HG02840 (cell line): ENCODE measurements around the gene FUBP3.

Experiments
- ATAC-seq: cut with Tn5 transposase; IDR thresholded peaks from one replicate; pipeline ENCODE4 v1.9.1; 2021; ENCODE audit warnings: mild to moderate bottlenecking, moderate library complexity, moderate number of reproducible peaks; ENCODE audit not compliant: unreplicated experiment, low FRiP score

FUBP3 gene, protein sequence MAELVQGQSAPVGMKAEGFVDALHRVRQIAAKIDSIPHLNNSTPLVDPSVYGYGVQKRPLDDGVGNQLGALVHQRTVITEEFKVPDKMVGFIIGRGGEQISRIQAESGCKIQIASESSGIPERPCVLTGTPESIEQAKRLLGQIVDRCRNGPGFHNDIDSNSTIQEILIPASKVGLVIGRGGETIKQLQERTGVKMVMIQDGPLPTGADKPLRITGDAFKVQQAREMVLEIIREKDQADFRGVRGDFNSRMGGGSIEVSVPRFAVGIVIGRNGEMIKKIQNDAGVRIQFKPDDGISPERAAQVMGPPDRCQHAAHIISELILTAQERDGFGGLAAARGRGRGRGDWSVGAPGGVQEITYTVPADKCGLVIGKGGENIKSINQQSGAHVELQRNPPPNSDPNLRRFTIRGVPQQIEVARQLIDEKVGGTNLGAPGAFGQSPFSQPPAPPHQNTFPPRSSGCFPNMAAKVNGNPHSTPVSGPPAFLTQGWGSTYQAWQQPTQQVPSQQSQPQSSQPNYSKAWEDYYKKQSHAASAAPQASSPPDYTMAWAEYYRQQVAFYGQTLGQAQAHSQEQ

DNA sequence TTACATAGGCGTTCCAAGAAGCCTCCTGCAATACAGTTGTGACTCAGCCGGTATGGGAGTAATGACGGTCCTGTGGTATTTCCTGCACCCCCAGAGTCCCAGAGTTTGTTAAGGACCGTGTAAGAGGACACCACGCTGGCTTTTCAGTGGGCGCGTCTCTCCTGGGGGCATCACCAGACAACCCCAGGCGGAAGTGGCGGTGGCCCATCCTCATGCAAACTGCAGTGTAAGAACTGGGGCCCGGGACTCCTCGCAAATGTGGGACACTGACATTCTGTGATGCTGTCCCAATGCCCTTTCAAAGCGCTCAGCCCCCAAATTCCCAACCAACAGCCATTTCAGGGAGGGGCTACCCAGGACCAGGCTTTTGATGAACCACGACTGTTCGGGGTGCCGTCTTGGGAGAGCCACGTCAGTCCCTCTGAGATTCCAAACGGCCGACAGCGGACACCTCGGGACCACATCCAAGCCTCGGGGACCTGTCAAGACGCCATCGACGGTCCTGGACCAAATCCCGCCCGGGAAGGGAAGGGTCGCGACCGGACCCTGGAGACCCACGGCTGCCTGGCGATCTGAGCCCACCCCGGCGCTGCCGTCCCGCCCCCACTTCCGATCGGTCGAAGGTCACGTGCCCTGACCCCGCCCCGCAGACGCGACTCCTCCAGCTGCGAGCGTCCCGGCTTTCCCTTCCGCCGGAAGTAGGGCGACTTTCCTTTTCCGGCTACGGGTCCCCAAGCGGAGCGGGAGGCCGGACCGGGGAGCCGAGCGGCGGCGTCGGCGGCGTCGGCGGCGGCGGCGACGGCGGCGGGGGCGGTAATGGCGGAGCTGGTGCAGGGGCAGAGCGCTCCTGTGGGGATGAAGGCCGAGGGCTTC, at the start of gene FUBP3:
FUBP3 (plus strand) TSS at position 713 of the 873 bp plus-strand sequence; CDS start at position 817, 104 bp downstream.
- peak; percentile 86 for ATAC-seq

DNA sequence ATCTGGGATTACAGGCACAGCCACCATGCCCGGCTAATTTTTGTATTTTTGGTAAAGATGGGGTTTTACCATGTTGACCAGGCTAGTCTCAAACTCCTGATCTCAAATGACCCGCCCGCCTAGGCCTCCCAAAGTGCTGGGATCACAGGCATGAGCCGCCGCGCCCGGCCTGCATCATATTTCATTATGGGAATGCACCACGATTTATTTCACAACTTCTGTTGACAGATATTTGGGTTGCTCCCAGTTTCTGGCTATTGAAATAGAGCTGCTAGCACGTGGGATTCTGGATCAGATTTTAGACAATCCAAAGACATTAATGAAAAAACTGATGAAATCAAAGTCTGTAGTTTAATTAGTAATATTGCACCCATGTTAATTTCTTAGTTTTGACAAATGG, 48.4 kb upstream of the FUBP3 start:
- no peak for ATAC-seq

DNA sequence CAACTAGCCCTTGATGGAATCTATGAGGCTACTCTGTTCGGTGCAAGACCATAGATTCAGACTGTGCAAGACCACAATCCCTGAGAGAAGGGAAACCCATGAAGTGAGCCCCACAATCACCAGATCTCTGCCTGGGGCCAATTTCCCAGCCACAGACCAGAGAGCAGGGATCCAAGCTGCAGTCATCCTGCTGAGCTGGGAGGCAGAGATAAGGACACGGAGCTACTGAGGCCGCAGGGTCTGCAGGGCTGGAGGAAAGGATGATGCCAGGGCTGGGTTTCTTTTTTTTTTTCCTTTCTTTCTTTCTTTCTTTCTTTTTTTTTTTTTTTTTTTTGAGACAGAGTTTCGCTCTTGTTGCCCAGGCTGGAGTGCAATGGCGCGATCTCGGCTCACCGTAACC, 47.7 kb upstream of the FUBP3 start:
- ATAC-seq = no peak

DNA sequence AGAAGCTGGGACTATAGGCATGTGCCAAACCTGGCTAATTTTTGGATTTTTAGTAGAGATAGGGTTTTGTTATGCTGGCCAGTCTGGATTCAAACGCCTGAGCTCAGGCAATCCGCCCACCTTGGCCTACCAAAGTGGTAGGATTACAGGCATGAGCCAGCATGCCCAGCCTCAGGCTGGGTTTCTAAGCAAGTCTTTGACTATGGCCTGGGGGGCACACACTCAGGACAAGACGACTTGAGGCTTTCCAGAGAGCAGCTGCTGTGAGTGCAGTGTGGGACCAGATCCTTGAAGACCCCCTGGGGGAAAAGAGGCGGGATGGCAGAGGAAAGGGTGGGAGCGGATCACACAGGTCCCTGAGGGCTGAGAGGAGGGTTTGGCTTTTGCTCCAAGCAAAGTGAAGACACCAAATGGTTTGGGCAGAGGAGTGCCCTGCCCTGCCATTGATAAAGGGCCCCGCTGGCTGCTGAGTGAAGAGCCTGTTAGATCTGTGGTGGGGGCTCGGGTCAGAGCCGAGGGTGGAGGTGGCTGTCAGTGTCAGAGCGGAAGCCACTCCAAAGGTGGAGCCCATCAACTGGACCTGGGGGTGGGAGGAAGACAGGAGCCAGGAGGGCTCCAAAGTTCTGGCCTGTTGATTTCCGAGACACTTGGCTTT, 46.8 kb upstream of the FUBP3 start:
- no peak for ATAC-seq

DNA sequence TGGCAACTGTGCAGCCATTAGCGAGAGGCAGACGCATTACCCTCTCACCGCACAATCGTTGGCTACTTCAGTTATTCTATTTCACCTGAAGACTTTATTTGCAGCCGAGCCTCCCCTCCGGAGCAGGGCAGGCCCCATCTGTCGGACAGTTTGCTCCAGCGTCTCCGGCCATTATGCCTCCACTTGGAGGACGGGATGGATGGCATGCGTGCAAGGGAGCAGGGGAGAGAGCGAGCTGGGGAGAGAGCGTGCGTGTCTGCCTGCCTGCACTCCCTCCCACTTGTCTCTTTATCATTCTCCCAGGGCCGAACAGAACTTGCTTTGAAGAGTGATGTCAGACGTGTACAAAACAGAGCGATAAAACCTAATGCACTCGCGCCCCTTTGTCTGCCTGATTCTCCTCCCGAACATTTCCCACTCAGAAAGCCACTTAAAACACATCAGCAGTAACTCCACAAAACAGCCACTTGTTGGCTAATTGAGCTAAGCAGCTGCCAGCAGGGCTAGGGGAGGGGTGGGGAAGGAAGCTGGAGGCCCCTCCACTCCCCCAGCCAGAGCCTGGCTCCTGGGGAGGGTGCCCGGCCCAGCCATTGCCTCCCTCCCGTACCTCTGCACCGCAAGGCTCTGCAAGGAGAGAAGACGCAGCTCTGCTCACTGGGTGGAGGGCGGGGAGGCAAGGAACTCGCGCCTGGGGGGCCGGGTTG, 43.4 kb upstream of the FUBP3 start:
- ATAC-seq = no peak

DNA sequence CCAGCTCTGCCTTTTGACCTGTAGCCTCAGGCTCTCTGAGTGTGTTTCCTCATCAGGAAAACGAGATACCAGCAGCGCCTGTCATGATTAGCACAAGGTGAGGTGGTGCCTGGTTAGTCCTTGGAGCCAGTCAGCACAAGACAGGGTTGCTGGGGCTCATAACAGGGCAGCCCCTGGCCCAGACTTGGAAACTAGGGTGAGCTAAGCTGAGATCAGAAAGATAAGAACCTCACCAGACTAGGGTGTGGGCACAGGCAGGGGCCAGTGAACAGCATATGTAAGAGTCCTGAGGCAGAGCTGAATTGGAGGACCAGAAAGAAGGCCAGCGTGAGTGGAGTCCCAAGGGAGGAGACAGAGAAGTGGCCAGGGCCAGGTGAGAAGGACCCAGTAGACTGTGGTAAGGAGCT, 42.7 kb upstream of the FUBP3 start:
- ATAC-seq = no peak

DNA sequence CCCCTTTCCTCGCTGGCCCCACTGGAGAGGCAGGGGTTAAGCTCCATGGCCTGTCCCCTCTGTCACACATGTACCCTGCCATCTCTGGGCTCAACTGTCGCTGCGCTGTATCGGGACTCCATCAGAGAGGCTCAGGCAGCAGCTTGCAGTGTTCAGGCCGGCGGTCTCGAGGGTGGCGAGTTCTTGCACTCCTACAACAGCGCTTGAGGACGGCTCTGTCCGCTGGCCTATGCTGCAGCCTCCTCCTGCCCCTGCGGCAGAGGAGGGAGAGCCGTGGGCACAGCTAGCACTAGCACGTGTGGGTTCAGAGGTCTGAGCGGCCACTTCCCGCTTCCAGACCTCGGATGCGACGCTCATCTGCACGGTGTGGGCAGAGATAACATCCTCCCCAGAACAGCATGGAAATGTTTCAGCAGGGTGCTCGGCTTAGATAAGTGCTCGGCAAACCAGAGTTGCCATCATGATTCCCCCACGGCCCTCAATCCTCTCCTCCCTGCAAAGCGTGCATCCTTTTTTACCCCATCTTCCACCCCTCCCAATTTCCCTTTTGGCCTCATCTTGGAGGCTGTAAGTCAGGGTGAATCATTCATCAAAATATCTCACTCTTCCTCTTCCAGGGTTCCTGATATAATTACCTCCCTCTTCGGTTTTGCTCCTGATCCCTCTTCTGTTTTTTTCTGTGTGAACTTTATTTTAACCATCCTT, 41.9 kb upstream of the FUBP3 start:
- ATAC-seq = no peak

DNA sequence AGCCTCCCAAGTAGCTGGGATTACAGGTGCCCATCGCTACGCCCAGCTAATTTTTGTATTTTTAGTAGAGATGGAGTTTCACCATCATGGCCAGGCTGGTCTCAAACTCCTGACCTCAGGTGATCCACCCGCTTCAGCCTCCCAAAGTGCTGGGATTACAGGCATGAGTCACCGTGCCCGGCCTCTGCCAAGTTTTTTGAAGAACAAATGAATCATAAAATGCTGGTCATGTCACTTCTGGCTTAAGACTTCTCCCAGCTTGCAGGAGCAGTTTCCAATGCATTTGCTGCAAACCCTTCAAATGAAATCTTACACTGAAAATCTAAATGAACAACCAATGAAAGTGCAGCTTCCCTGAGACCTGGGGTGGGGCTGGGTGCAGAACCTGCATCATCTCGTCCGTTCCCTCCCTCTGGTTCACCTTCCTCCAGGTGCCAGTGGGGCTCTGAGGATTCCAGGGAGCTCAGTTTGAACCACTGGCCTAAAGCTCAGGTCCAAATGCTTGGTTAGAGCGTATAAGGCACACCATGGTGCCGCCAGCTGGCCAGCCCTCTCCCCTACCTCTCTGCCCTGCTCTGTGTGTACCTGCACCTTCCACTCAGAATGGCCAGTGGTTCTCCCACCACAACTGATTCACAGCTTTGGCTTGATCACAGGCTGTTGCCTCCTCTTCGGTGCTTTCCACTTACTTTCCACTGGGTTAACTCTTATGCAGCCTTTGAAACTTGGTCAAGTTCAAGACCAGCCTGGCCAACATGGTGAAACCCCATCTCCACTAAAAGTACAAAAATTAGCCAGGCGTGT, 39.8 kb upstream of the FUBP3 start:
- ATAC-seq = no peak

DNA sequence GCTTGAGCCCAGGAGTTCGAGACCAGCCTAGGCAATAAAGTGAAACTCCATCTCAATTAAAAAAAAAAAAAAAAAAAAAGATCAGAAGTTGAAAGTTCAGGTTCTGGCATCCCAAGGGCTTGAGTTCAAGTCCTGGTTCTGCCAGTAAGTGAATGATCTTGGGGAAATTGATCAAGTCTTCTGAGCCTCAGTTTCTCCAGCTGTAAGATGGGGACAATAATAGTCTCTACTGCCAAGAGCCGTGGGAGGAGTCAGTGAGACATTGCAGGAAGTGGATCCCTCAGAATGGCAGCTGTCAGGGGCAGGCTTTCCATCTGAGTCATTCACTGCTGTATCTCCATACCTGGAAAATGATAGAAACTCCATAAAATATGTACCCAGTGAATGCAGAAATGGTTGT, 37.8 kb upstream of the FUBP3 start:
- ATAC-seq = no peak

DNA sequence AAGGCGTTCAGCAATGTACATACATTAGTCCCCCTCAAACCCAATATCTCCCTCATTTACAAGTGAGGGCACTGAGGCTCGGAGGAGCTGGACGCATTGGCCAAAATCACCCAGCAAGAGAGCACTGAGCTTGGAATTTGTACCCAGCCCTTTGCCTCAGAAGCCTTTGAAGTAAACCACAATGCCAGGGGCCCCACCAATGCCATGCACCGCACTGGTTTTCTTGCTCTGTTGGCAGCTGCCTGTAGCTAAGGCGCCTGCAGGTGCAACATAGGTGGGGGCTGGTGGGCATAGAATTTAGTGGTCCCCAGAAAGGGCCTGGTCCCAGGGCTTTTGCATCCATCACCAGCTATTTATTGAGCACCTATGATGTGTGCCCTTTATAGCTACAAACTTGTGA, 37.3 kb upstream of the FUBP3 start:
- no peak for ATAC-seq

DNA sequence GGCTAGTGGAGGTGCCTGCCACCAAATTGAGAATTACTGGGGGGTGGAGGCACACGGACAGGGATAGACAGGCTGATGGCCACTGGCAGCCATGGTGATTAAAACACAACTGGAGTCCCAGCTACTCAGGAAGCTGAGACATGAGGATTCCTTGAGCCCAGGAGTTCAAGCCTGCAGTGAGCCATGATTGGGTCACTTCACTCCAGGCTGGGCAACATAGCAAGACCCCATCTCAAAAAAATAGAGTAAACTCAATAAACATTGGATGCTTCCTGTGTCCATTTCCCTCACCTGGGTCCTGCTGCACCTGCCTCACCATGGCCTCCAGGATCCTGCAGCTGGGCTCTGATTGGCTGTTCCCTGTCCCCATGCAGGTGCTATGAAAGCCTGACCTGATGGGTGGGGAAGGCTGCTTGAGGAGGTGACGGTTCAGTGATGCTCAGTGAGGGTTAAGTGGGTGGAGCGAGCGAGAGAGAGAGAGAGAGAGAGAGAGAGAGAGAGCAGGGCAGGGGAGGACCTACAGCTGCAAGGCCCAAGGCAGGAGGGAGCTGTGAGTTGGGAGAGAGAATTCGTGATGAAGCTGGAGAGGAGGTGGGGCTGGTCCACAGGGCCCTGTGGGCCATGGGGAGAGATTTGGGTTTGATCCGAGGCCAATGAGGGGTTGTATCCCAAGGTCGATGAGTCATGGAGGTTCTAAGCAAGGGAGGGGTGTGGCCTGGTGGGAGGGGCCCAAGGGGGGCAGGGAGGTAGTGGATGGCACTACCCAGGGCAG, 36.7 kb upstream of the FUBP3 start:
- no peak for ATAC-seq

DNA sequence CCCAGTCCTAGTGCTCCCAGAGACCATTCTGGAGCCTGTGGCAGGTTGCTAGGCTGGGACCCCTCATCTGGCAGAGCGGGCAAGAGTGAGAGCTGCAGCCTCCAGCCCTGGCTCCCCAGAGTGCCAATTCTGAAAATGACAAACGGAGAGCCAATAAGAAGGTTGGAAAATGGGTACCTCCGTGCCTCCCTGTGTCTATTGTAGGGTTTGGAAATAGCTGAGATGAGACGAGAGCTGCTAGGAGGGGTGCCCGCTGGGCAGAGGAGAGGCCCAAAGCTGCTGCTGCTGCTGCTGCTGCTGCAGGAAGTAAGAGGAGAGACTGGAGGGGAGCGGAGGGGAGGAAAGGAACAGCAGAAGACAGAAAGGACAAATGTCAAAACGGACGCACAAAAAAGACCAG, 36.0 kb upstream of the FUBP3 start:
- no peak for ATAC-seq

DNA sequence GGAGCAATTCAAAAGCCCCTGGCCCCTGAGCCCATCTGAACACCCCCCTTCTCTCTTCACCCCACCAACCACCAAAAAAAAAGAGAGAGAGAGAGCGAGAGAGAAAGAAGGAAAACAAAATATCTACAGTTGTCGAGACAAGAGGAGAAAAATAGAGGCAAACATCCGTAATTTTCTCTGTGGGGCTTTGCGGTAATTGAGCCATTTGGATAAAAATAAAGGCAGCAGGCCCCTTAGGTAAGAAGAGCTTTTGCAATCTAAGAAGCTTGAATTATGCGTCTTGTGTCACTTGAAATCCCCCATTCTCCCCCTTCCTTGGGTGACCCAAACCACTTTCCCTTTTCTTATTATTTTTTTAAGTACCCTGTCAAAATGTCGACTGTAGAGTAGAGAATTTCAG, 35.5 kb upstream of the FUBP3 start:
- ATAC-seq = no peak

DNA sequence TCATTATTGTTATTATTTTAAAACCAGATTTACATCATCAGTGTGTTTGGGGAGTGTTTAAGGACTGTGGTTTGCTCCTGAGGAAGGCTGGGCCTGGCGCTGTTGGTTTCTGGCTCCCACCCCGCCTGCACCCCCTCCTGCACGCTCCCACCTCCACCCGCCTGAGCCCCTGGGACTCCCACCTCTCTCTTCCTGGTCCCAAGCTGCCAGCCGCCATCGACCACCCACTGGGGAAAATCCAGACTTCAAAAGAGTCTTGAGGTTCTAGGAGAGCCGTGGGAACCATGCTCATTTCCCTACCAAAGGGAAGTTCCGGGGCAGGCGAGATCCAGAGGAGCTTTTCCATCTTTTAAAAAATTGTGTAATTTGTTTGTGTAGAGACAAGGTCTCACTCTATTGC, 35.0 kb upstream of the FUBP3 start:
- no peak for ATAC-seq

DNA sequence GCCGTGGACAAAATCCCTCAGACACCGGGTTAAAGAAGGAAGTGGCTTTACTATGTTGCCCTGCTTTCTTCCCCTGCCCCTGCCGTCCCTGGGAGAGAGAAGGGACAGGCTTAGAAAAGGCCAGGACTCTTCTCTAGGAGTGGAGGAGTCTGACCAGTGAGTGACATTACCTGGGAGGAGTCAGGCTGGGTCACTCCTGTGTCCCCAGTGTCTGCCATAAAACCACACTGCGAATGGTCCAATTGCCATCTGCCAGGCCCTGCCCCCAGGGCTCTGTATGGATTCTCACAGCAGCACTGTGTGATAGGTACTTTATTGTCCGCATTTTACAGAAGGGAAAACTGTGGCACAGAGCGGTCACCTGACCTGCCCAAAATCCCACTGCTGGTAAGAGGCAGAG, 31.3 kb upstream of the FUBP3 start:
- ATAC-seq = no peak

DNA sequence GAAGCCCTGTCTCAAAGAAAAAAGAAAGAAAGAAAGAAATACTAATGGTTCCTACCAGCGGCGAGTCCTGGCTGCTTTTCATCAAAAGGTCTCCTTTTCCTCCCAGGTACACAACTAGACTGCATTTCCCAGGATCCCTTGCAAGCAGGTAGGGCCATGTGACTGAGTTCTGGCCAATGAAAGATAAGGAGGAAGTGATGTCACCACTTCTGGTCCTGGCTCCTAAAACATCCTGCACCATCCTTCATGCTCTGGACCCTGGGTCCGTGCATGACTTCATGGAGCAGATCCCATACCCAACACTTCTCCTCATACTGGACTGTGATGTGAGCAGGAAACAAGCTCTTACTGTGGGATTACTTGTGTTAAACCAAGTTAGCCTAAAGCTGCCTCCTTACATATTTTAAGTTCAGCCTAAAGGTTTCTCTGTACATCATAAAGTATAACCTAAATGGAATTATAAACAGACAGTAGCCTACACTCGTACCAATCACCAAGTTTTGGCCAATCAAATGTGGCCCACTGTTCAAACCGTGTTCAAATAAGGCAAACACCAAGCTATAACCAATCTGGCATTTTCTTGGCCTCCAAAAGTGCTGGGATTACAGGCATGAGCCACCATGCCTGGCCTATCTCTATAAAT, 30.2 kb upstream of the FUBP3 start:
- no peak for ATAC-seq

DNA sequence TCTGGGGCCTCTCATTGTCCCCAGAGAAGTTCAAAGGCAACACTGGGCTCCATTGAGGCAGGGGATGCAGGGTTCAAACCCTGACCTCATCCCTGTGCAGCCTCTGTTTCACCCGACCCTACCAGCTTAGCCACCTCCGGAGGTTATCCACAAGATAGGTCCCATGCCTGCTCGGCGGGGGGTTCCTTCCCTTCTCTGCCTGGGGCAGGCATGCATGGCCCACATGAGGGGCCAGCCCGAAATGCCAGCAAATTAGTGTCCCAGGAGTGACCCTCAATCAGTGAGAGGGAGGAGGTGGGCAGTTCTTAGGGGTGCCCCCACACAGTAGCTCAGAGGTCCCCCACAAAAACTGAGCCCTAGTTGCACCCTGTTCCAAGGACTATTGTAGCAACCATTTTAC, 24.8 kb upstream of the FUBP3 start:
- ATAC-seq = no peak

DNA sequence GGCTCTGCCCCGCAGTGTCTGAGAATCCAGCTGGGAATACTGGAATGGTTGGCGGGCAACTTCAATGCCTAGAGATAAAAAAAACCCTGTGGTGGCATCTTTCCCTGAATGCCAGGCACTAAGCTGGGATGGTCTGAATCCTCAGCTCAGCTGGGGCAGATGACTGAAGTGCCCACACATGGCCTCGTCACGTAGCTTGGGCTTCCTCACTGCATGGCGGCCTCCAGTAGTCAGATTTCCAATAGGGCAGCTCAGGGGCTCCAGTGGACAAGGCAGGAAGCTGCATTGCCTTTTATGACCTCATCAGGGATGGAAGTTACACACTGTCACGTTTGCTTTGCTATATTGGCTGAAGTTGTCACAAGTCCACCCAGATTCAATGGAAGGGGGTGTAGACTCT, 24.3 kb upstream of the FUBP3 start:
- ATAC-seq = no peak
